HFFc6 (cell line): ENCODE data around the gene MTMR4. TPM values are rescaled to one million over a fixed set of nuclear protein-coding genes. Genes with fewer than 3 reads are reported as not detected.
"Not testable (repeated sequence)": the region's sequence is repeated elsewhere in the genome, so short reads cannot be mapped to it uniquely, and the experiment has no call there.

Experiments used
- DNase-seq: peaks from one replicate; pipeline ENCODE4 v3.0.0-alpha.2; 2018
- H3K27ac Mint-ChIP-seq: 2 replicates; pipeline ENCODE4 v1.8.0; 2020; ENCODE audit warnings: mild to moderate bottlenecking, mixed read lengths
- H3K27me3 Mint-ChIP-seq: 2 replicates; pipeline ENCODE4 v1.8.0; 2021; ENCODE audit warnings: mild to moderate bottlenecking, moderate library complexity, mixed read lengths; ENCODE audit not compliant: insufficient read depth
- H3K36me3 Mint-ChIP-seq: 2 replicates; pipeline ENCODE4 v1.8.0; 2021; ENCODE audit warnings: low read depth, mixed read lengths
- H3K4me1 Mint-ChIP-seq: 2 replicates; pipeline ENCODE4 v1.8.0; 2020; ENCODE audit warnings: low read depth, mixed read lengths
- H3K4me3 Mint-ChIP-seq: 2 replicates; pipeline ENCODE4 v1.8.0; 2020; ENCODE audit warnings: mild to moderate bottlenecking, moderate library complexity, mixed read lengths
- H3K9me3 Mint-ChIP-seq: 2 replicates; pipeline ENCODE4 v1.8.0; 2020; ENCODE audit warnings: mild to moderate bottlenecking, mixed read lengths
- long read RNA-seq: library from polyadenylated mRNA; unstranded; transcript quantifications from one replicate; pipeline ENCODE4 v2.0.0, GENCODE V29; 2019
- total RNA-seq, 6 experiments: library from RNA; stranded (reverse); fragmentation: NEBNext Ultra II Directional; extraction: Animal tissue kit (Norgen Biotek cat#: 25700); gene quantifications; 2 replicates in 1 of 6; 3 replicates in 5 of 6; pipeline ENCODE4 v1.2.3, GENCODE V29; 2021
- TF ChIP-seq, protein P1 (sequence below): fragments of 200-600 bp; sonication (generic); IDR thresholded peaks from 2 replicates; pipeline ENCODE4 v1.5.0; 2021; ENCODE audit warnings: antibody characterized with exemption, mild to moderate bottlenecking

Gene MTMR4
- 10 to 100 TPM; 25.3 to 32.2 (median 28.2) TPM for total RNA-seq
- long read RNA-seq, partial matches to known transcripts: 3 of 8 reads
- long read RNA-seq, other reads (novel, unspliced or antisense): 4 of 8 reads

DNA sequence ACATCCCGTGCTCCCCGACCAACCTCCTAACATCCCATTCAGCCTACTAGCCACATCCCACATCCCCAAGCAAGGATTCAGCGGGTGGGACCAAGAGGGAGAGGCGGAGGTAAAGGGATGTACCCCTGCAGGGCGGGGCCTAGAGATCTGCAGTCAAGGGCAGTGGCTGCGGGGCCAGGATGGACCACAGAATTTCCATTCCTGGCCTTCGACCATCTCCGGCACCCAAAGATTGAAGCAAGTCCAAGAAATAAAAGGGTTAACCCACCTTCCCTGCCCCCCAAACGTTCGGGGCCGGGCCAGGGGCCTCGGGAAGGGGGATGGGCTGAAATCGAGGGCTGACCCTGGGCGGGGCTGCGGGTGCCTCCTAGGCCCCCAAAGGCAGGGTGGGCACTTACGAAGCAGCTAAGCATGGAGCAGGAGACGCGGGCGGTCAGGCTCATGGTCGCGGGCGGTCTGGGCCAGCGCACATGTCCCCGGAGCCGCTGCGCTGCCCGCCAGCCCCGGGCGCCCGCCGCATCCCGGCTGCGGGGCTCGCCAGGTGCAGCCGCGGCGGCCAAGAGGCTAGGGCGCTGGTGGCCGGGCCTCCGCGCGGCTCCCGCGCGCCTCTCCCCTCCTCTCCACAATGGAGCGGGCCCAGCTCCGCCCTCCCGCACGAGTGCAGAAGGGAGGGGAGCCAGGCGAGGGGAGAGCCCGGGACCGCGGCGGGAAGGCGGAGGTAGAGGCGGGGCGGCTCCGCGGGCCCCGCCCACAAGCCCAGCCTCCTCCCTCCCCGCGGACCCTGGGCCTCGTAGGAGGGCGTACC, at the start of gene MTMR4:
Gene MTMR4, minus strand, starts transcription at position 674 of the 805 bp plus-strand sequence. Its CDS starts 231 bp downstream, at position 443.
- Mint-ChIP-seq H3K27me3 (peaks cover 2% of the 10 kb centered on the region), H3K9me3 (no peaks in the 10 kb centered on the region), H3K36me3 (peaks cover 22% of the 10 kb centered on the region), H3K4me1 (peaks cover 36% of the 10 kb centered on the region), H3K27ac (peak within 1 kb of the TSS; percentile 77), H3K4me3 (peak within 1 kb of the TSS; percentile 91)
- DNase-seq: peak; percentile 41
- TF ChIP-seq, protein P1, sequence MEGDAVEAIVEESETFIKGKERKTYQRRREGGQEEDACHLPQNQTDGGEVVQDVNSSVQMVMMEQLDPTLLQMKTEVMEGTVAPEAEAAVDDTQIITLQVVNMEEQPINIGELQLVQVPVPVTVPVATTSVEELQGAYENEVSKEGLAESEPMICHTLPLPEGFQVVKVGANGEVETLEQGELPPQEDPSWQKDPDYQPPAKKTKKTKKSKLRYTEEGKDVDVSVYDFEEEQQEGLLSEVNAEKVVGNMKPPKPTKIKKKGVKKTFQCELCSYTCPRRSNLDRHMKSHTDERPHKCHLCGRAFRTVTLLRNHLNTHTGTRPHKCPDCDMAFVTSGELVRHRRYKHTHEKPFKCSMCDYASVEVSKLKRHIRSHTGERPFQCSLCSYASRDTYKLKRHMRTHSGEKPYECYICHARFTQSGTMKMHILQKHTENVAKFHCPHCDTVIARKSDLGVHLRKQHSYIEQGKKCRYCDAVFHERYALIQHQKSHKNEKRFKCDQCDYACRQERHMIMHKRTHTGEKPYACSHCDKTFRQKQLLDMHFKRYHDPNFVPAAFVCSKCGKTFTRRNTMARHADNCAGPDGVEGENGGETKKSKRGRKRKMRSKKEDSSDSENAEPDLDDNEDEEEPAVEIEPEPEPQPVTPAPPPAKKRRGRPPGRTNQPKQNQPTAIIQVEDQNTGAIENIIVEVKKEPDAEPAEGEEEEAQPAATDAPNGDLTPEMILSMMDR: no peak

DNA sequence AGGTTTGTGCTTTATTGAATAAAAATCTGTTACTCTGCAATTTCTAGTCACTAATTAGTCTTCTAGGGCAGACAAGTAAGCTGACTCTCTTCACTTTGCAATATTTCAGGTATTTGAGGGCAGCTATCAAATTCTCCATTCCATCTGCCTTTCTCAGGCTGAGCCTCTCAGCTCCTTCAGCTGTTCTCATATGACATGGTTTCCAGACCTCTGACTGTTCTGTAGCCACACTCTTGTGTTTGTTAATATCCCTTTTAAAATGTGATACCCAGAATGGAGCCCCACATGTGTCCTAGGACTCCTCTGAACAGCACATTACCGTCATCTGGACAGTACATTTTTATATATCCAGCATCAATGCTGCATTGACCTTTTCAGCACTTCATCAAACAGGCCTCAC, 46.1 kb upstream of the MTMR4 start:
- Mint-ChIP-seq H3K27me3 (peaks cover 30% of the 10 kb centered on the region), H3K4me3 (no peak overlapping the region), H3K9me3 (no peaks in the 10 kb centered on the region), H3K4me1 (peaks cover 5% of the 10 kb centered on the region), H3K27ac (no peak overlapping the region), H3K36me3 (no peaks in the 10 kb centered on the region)
- no peak for DNase-seq
- TF ChIP-seq, protein P1: no peak

DNA sequence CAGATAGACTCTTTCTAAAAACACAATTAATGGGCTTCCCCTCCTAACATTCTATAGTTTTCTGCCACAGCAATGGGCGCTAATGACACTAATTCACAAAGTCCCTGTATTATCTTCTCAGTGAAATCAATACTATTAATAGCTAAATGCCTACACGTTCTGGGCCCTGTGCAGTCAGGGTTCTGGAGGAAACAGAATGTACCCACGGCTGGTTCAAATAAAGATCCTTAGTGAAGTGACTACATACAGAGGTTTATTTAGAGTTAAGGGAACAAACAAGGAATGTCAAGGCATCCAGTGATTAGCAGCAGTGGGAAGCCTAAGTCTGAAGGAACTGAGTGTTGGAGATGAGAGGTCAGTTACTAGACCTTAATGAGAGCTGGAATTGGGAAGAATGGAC, 43.5 kb upstream of the MTMR4 start:
- Mint-ChIP-seq H3K4me1 (peaks cover 5% of the 10 kb centered on the region), H3K4me3 (no peak overlapping the region), H3K27me3 (peaks cover 30% of the 10 kb centered on the region), H3K36me3 (no peaks in the 10 kb centered on the region), H3K9me3 (no peaks in the 10 kb centered on the region), H3K27ac (no peak overlapping the region)
- no peak for DNase-seq
- TF ChIP-seq, protein P1: no peak

DNA sequence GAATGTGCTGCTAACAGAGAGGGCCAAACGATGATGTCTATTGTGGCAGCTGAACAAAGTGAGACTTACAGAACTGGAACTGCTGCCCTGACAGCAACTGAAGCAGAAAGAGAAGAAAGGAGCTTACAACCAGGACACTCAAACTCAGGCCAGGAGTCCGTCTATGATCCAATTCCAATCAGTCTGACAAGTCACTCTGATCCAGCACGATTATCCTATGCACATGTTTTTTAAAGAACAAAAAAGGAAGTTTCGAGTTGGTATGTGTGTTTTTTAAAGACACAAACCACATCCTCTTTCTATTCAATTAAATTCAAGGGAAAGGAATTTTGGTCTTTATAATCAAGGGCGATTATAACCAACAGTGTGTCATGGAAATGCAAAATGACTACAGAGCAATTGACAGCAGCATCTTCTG, 42.4 kb upstream of the MTMR4 start:
- no peak for DNase-seq
- no peaks in the 10 kb centered on the region for H3K9me3 Mint-ChIP-seq
- no peak overlapping the region; the same call in 1 of the 2 replicates for H3K27ac Mint-ChIP-seq
- H3K36me3 Mint-ChIP-seq: no peaks in the 10 kb centered on the region
- peaks cover 30% of the 10 kb centered on the region for H3K27me3 Mint-ChIP-seq
- H3K4me1 Mint-ChIP-seq: peaks cover 5% of the 10 kb centered on the region
- H3K4me3 Mint-ChIP-seq: no peak overlapping the region
- TF ChIP-seq, protein P1: no peak

DNA sequence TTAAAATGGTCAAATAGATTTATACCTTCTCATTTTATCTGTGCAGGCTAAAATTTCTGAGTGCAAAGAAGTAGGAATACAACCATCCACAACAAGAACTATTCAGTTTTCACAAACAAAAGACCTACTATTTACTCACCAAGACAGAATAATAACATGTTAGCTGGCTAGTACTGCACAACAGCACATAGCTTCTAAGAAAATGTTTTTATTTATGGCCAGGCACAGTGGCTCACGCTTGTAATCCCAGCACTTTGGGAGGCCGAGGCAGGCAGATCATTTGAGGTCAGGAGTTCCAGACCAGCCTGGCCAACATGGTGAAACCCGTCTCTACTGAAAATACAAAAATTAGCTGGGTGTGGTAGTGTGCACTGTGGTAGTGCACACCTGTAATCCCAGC, 40.7 kb upstream of the MTMR4 start:
- H3K4me3 Mint-ChIP-seq, H3K36me3 Mint-ChIP-seq, DNase-seq, H3K27ac Mint-ChIP-seq, H3K4me1 Mint-ChIP-seq, H3K9me3 Mint-ChIP-seq: not testable (repeated sequence)
- H3K27me3 Mint-ChIP-seq: peaks cover 16% of the 10 kb centered on the region

DNA sequence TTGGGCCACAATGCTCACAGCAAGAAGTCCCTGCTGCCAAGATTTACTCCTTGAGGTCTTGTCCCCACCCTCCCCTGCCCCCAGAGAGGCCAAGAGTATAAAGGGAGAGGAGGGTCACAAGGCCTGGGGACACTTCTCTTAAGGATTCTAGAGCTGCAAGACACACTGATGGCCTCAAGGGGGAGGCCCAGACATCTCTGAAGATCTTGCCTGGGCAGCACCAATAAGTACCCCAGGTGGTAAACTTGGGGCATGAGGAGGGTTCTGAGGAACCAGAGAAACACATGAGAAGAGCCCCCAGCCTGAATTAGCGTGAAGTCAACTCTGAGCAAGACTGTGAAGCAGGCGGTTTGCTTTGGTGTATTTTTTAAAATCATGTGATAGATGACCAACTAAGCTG, 26.8 kb upstream of the MTMR4 start:
- no peak for DNase-seq
- Mint-ChIP-seq H3K27ac (no peak overlapping the region), H3K4me1 (no peaks in the 10 kb centered on the region), H3K27me3 (peaks cover 49% of the 10 kb centered on the region), H3K36me3 (no peaks in the 10 kb centered on the region), H3K4me3 (no peak overlapping the region), H3K9me3 (no peaks in the 10 kb centered on the region)
- TF ChIP-seq, protein P1: peak; percentile 56
